GM19193 (cell line): ENCODE measurements around the gene USP3.

Experiments
- POLR2A ChIP-seq: IDR thresholded peaks from 4 replicates; pipeline ENCODE4 v1.6.1; 2011; ENCODE audit not compliant: insufficient read depth, insufficient read length; ENCODE audit errors: extremely low read depth

USP3 gene

DNA sequence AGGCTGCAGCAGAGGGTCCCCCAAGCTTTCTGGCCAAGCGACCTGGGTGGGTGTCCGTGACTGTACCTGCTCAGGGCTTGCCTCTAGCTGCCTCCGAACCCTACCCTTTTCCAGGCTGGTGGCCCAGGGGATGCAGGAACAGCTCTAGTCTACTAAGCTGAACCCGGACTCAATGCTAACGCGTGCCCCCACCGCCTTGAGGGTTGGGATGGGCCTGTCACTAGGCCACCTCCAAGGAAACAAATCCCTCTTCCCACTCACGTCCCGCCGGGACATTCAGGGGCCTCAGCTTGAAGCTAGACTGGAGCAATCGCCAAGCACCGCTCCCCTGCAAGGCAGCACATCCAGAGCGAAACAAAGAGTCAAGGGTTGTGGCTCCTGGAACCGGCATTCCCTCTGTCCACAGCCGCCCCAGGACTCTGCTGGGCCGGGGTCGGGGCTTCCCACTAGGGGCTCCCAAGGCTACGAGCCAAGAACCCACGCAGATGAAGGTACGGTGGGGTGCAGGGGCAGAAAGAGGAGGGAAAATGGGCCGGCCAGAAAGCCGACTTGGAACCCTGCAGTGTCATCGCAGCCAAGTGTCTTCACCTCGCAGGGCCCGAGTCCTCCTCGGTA, 95.7 kb downstream of the USP3 start:
- TF ChIP-seq POLR2A = no peak

DNA sequence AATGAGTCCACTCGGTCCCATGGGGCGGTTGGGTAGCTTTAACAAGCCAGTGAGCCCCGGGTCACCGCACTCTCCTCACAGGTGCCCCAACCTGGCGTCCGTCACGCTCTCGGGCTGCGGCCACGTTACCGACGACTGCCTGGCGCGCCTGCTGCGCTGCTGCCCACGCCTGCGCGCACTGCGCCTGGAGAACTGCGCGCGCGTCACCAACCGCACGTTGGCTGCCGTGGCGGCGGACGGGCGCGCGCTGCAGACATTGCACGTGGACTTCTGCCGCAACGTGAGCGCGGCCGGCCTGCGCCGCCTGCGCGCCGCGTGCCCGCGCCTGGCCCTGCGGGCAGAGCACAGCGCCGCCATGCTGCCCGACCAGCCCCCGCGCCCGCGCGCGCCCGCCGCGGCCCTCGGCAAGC, 96.2 kb downstream of the USP3 start:
- TF ChIP-seq POLR2A = peak; percentile 87

DNA sequence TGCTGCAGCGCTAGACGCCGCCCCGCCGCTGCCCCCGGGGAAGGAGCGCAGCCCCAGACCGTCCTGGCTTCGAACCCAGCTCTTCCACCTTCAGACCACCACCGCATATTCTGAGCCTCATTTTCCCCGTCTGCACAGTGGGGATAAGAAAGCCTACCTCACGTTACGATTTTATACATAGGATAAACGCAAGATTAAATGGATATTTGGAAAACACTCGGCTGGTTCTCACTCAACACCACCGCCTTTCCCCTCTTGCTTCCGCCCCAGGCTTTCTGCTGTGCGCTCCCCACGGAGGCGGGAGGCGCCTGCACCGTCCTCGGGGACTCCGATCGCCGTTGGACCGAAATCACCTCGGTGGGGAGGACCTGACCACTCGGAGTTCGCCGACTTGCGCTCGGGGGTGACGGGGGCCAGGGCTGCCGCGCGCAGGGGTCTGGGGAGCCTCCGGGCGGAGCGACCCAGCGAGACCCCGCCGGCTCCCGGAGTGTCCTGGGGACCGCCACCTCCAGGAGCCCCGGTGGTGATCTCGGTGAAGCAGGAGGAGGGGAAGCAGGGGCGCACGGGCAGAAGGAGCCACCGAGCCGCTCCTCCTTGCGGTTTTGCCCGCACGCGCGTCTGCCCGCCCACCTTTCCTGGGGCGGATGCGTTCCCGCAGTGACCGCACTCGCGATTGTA, 96.8 kb downstream of the USP3 start:
- peak; percentile 64 for TF ChIP-seq POLR2A

DNA sequence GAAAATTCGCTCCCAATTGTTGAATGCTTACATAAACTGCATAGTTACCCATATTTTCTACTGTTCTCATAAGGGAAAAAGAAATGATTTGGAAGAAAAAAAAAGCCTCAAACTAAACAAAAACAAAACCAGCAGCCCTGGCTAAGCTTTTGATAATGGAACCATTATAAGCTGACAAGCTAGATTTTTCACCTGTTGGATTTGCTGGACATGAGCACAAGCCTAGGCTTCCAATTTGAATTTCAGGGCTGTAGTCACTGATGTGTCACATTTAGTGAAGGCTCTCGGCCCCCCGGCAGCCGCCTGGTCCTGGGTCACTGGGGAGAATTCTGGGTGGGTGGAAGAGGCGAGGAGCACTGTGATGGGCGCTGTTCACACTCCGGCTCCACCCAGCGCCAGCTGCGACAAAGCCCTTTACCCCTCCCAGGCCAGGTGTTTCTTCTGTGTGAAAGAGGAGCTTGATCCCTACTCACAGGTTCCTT, 97.4 kb downstream of the USP3 start:
- TF ChIP-seq POLR2A = no peak

DNA sequence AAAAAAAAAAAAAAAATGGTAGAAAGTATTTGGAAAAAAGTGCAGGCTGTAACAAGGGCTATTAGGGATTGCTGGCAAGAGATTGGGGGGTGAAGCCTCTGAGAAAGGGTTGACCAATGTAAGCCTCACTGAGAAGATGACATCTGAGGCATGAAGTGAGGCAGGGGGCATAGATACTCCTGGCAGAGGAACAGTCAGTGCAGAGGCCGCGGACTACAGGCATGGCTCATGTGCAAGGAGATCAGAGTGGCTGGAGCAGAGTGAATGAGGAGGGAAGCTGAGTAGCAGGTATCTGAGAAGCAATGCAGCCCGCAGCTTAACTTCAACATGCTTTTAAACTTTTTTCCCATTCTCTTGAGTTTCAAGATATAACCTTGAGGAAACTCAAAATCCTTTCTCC, 98.2 kb downstream of the USP3 start:
- TF ChIP-seq POLR2A = no peak

DNA sequence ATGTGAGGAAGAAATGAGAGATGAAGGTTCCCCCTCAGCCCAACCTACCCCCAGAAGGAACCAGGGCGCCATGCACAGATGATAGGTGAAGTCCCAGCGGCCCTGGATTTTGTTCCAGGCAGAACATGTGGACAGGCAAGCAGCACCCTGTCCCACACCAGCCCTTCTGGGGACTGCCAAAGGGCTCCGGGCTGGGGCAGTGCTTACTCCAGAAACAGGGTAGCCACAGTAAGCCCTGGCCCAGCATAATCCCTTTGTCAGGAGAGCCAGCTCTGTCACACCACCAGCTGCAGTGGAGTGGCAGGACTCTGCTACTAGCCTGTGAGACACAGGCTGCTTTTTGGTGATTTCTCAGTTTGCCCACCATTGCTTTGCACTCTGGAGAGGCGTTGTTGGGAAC, 99.1 kb downstream of the USP3 start:
- TF ChIP-seq POLR2A = no peak

DNA sequence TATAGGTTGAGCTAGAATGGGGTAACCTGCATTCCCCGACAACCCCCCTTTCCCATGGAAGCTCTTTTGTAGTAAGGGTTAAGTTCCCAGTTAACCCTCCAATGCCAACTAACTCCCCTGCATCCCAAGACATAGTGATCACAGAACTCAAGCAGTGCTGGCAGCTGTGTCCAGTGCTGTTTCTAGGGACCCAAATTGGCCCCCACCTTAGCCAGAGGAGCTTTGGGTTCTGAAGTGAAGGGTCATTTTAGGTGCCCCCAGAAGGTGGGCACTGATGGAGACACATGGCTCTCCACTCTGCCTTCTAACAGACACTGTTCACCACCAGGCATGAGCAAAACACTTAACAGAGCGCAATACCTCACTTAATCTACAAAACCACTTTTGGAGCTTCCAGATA, 99.9 kb downstream of the USP3 start:
- no peak for TF ChIP-seq POLR2A

DNA sequence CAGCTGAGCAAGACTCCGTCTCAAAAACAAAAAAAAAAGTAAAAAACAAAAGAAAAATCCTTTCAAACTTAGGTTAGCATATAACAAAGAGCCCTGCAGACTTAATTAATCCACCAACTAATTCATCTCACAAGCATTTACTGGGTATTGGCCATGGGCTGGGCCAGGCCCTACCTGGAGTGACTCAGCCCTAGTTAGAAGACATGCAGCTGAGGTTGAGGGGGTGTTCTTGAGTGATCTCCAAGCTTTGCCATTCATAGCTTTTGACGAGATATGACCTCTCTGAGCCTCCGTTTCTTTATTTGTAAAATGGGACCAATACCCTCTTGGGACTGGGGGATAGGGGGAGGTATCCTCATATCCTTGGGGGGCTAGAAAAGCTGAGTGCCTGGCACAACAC, 100.6 kb downstream of the USP3 start:
- TF ChIP-seq POLR2A = no peak

DNA sequence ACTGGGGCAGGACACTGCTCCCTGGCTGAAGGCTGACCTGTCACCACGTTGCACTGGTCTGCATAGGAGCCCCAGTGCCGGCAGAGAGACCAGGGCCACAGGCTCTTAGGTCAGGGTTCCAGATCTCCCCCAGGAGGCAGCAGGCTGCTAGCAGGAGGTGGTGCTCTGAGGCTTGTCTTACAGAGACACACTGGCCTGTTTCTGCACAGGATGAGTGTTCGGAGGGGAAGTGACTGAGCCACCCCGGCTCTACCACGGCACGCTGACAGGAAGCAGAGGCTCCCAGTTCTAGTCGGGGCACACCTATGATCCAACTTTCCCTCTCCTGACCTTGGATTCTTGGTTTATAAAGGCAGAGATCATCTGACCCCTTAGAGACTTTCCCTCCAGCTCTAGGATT, 101.4 kb downstream of the USP3 start:
- TF ChIP-seq POLR2A = no peak

DNA sequence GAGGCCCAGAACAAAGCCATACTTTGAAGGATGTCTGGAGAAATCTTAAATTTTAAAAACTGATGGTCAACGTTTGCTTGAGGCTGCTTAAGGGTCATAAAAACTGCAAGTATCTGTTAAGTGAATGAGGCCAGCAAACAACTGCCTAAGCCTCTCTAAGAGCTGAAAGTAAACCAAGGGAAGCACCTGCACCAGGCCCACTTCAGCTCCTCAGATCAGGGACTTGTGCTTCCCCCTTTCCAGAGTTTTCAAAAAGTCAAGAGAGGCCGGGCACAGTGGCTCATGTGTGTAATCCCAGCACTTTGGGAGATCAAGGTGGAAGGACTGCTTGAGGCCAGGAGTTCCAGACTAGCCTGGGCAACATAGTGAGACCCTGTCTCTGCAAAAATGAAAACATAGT, 101.9 kb downstream of the USP3 start:
- no peak for TF ChIP-seq POLR2A

DNA sequence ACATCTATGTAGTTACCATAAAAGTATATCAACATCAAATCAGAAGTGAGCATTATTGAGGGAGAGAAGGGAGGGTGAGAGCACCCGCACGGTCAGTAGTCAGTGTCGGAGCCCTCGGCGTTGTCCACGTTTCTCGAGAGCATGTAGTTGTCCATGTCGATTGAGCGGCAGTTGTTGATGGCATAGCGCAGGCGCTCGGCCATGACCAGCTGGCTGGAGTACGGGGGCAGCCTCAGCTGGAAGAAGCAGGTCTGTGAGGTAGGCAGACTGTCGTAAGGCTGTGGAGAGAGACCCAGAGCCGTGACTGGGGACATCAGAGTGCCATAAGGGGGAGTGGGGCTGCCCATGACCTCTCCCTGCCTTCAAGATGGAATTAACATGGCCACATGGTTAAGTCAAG, 104.6 kb downstream of the USP3 start:
- TF ChIP-seq POLR2A = no peak

DNA sequence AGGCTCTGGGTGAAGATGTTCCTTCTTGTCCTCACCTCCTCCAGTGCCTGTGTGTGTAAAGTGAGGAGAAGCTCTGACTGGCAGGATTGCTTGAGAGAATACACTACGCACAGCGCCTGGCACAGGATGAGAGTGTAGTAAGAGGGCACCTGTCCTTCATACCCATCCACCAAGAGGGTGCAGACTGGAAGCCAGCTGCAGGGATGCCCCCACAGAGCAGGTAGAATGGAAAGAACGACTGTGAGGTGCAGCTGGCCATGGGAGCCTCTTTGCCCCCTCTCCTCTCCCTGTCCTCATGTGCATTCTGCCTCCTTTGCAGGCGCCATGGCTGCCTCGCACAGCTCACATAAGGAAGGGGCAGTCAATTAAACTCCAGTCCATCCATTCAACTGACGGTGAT, 105.1 kb downstream of the USP3 start:
- TF ChIP-seq POLR2A = no peak

DNA sequence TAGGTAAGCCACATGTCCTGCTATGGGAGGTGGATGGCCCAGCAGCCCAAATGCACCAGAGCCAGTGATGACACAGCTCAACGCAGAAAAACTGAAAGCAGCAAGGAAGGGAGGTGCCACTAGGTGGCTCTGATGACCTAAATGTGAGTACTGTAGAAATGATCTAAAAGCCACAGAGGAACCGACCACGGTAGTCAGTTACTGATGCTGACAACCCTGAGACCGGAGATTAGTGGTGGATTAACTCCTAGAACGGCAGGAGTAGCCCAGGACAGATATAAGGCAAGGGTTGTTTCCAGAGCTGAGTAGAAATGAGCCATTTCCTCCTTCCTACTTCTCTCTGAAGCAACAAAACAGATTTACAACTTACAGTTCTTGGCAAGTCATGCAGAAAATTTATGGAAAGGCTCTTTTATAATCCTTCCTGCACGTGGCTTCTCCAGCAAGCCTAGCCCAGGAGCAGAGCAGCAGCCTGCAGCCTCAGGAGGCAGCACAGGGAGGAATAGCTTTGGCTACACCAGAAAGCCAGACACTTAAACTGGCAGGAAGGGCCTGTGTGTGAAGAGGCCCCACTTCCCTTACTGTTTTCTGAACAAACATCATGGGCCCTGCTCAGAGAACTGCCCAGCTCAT, 105.9 kb downstream of the USP3 start:
- no peak for TF ChIP-seq POLR2A

DNA sequence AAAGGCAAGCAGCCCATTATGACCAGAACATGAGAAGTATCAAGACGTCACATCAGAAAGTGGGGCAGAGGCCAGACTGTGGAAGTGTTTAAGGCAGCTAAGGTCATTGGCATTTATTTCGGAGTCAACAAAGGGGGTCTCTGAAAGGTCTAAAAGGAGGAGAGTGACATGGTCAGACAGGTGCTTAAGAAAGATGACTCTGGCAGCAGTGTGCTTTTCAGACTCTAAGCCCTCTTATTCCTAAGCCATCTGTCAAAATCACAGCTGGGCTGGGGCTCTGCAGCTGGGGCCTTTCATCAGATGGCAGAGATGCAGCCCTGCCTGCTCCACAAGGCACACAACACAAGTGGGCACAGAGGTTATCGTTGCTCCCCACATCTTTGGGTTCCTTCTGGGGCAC, 106.8 kb downstream of the USP3 start:
- TF ChIP-seq POLR2A = no peak

DNA sequence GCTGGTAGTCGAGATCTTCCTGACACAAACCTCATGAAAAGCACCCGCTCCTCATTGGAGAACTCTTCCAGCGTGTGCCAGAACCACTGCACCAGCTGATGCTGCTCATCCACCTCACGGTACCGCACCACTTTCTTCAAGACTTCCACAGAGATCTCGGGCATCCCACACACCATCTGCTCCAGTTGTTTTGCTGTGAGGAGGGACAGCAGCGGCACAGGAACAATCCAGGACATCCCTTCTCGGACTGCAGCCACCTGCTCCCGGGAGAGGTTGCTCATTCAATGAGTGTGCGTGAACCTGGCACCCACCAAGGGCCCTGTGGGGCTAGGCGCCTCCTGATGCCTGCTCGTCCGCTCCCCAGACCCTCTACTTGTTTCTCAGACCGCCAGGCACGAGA, 107.9 kb downstream of the USP3 start:
- no peak for TF ChIP-seq POLR2A

DNA sequence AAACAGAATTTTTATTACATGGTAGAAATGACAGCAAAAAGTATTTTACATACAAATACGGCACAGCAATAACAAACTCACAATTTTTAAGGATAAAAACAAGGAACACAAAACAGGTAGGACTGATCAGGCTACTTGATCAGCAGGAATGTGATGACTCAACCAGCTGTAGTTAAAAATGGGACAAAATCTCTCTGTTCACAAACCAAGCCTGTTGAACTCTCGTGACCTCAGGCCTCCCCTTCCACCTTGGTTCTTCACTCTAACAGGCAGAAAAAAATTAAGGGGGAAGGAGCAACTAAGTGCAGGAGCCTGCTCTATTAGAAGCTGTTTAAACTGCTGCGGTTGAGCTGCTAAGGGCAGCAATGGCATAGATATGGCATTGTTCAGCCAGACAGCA, 111.5 kb downstream of the USP3 start:
- TF ChIP-seq POLR2A = no peak

DNA sequence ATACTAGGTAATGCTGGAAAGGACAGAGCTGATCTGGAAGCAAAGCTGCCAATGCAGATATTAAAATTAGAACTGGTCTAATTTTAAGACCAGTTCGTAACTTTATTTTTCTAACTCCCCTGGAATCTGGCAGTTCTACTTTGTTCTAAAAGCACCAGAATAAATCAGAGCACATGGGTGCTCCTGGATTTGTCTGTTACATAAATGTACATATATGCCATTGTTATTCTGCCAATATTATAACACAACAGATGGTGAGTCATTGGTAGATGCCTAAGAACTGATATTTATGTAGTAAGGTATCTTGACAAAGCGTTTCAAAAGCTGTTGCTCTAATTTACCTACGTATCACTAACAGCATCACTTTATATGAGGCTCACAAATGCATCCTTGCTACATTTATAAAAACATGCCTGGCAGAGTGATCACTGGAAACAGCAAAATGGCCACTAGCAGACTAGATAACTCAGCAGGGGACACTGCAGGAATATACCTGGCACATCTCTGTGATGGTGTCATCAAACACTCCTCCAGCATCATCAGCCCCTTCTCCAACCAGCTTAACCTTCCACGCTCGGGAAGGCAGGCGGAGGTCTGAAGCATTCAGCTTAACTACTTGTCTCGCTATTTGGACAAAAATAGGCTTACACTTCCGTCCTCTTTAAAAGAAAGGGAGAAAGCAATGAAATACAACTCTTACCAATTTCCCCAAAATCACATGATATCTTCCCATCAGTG, 119.0 kb downstream of the USP3 start:
- TF ChIP-seq POLR2A = no peak

DNA sequence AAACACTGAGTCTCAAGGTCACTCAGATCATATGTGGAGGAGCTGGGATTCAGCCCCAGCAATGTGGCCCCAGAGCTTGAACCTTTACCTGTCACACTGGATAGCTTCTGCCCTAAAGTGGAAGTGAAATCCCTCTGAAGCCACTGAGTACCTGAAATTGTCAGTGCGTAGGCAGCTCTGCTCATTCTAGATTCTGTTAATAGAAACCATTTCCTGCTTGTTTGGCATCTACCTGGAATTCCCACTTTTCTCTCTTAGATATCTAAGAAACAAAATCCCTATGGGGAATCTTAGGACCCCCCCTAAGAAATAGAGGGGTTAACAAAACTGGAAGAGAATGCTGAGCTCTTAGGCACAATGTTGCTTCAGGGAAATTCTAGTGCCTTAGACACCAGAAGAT, 122.6 kb downstream of the USP3 start:
- TF ChIP-seq POLR2A = no peak
